Calu3 (cell line): Measurements from ENCODE around the gene C12orf42. TPM values are rescaled to one million over a fixed set of nuclear protein-coding genes. Genes with fewer than 3 reads are reported as not detected.

Experiments
- Bru-seq: library from RNA; stranded (reverse); fragments of 400-500 nt; gene quantifications from one replicate; lab custom pipeline; 2021; lab: Mats Ljungman, UMichigan
- BruChase-seq, 2 experiments: library from RNA; stranded (reverse); fragments of 400-500 nt; gene quantifications; one replicate each; lab custom pipeline; 2021; lab: Mats Ljungman, UMichigan
- BruUV-seq: library from RNA; stranded (reverse); fragments of 400-500 nt; replicated peaks from 2 replicates; lab custom pipeline; 2021; lab: Mats Ljungman, UMichigan
- CTCF ChIA-PET: fragments of 300-600 bp; sonication (Branson Sonifier 250); formaldehyde crosslinking; loops from one replicate; lab custom pipeline; 2022; ENCODE audit warnings: antibody characterized with exemption; lab: Charles Lee
- DNase-seq: peaks from one replicate; pipeline ENCODE4 v3.0.0; 2022
- H3K27ac Mint-ChIP-seq: one replicate; pipeline ENCODE4 v1.8.0; 2022; ENCODE audit warnings: mixed read lengths; ENCODE audit not compliant: unreplicated experiment
- H3K27me3 Mint-ChIP-seq: one replicate; pipeline ENCODE4 v1.8.0; 2022; ENCODE audit warnings: mixed read lengths; ENCODE audit not compliant: unreplicated experiment
- H3K36me3 Mint-ChIP-seq: one replicate; pipeline ENCODE4 v1.8.0; 2022; ENCODE audit warnings: mild to moderate bottlenecking, moderate library complexity, mixed read lengths; ENCODE audit not compliant: insufficient read depth, unreplicated experiment
- H3K4me1 Mint-ChIP-seq: one replicate; pipeline ENCODE4 v1.8.0; 2022; ENCODE audit warnings: mild to moderate bottlenecking, low read depth, mixed read lengths; ENCODE audit not compliant: unreplicated experiment
- H3K4me3 Mint-ChIP-seq: one replicate; pipeline ENCODE4 v1.8.0; 2022; ENCODE audit warnings: mild to moderate bottlenecking, low read depth, moderate library complexity, mixed read lengths; ENCODE audit not compliant: unreplicated experiment
- H3K9me3 Mint-ChIP-seq: one replicate; pipeline ENCODE4 v1.8.0; 2022; ENCODE audit warnings: low read depth, mixed read lengths; ENCODE audit not compliant: unreplicated experiment
- intact Hi-C: fragments of 100-400 bp; cut with micrococcal nuclease; formaldehyde crosslinking; loops from one replicate; pipeline ENCODE4 v1.10.0; 2022; ENCODE audit not compliant: unreplicated experiment
- long read RNA-seq: library from polyadenylated mRNA; stranded (forward); transcript quantifications from one replicate; pipeline ENCODE4 v2.0.0, GENCODE V29; 2022
- total RNA-seq: library from RNA; stranded (reverse); gene quantifications from 2 replicates; pipeline ENCODE4 v1.2.3, GENCODE V29; 2022
- TF ChIP-seq, protein P1 (sequence below): fragments of 200-600 bp; IDR thresholded peaks from one replicate; pipeline ENCODE4 v1.8.0; 2022; ENCODE audit warnings: antibody characterized with exemption; ENCODE audit not compliant: unreplicated experiment

C12orf42 gene
- not detected in 2 replicates for total RNA-seq
- percentile 2 among the genes with signal in this experiment for Bru-seq, nascent RNA
- BruChase-seq, experiment 1, labeled RNA remaining after a 6-hour chase = percentile 1 among the genes with signal in this experiment
- percentile 0 among the genes with signal in this experiment for BruChase-seq, experiment 2, labeled RNA remaining after a 2-hour chase
- long read RNA-seq = 0 reads

DNA sequence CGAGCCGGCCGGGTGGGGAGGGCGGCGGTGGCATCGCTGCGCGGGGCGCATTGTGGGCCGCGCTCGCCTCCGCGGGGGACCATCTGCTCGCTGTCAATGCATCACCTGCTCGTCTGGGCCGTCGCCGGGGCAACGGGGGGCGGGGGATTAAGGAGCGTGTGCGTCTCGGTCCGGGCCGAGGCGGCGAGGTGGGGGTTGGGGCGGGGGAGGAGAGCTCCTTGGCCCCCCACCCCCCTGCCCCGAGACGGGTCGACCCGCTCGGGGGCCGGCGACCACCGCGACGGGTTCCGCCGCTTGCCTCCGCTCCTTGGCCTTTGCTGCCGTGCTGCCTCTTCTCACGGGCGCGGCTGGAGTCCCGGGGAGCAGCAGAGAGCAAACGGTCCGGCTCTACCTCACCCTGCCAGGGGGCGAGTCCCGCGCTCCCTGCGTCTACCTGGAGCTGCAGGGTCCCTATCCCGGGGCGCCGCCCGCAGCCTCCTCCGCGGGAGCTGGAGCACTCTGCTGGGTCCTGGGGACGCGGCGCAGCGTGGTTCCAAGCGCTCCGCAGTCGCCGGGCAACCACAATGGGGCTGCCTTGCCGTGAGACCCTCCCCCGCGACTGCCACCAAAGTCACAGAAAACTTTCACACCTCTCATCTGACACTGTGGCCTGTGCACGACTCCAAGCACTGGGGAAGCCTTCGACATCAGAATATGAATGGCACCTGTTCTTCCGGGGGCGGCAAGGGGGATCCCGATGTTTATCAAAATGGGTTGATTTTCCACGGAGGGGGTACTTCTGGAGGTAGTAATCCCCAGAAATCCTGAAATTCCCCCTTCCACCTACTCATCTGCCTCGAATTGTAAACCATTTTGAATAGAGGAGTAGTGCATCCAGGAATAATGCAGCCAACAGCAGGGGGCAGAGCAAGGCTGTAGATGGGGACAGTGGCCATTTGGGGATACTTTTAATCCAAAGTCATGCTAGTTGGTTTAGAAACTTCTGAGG lies at the start of gene C12orf42:
C12orf42 (minus strand) TSS at position 500 of the 988 bp plus-strand sequence. CDS start 17,542 bp downstream, outside the sequence.
- peak; percentile 32 for DNase-seq
- Mint-ChIP-seq H3K27ac (no peak within 1 kb of the TSS), H3K27me3 (peaks cover 38% of the 10 kb centered on the region), H3K36me3 (no peaks in the 10 kb centered on the region), H3K4me3 (no peak within 1 kb of the TSS), H3K4me1 (no peaks in the 10 kb centered on the region), H3K9me3 (no peaks in the 10 kb centered on the region)
- intact Hi-C loops = loop anchor here (2.0 kb wide), 1 partner anchor 53 kb away; no protein-coding TSS in a partner anchor
- BruUV-seq = no TSS peak
- TF ChIP-seq, protein P1, sequence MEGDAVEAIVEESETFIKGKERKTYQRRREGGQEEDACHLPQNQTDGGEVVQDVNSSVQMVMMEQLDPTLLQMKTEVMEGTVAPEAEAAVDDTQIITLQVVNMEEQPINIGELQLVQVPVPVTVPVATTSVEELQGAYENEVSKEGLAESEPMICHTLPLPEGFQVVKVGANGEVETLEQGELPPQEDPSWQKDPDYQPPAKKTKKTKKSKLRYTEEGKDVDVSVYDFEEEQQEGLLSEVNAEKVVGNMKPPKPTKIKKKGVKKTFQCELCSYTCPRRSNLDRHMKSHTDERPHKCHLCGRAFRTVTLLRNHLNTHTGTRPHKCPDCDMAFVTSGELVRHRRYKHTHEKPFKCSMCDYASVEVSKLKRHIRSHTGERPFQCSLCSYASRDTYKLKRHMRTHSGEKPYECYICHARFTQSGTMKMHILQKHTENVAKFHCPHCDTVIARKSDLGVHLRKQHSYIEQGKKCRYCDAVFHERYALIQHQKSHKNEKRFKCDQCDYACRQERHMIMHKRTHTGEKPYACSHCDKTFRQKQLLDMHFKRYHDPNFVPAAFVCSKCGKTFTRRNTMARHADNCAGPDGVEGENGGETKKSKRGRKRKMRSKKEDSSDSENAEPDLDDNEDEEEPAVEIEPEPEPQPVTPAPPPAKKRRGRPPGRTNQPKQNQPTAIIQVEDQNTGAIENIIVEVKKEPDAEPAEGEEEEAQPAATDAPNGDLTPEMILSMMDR = peak; percentile 25
- CTCF ChIA-PET = no interaction called here

DNA sequence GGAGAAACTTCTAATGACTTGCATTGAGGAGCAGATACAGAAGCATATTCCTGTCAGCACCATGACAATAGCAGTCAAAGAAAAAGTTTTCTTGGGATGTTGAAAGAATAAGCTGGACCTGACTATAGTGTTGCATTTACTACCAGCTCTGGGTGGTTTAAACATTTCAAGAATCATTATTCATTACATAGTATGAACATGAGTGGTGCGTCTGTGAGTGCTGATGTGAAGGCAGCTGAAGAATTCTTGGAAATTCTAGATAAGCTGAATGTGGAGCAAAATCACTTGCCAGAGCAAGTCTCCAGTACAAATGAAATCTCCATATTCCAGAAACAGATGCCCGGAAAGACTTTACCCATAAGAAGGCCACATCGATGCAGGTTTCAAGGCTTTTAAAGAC lies 46.3 kb upstream of the C12orf42 start:
- Mint-ChIP-seq H3K4me3 (no peak overlapping the region), H3K36me3 (no peaks in the 10 kb centered on the region), H3K27me3 (peaks cover 30% of the 10 kb centered on the region), H3K9me3 (no peaks in the 10 kb centered on the region), H3K27ac (no peak overlapping the region), H3K4me1 (no peaks in the 10 kb centered on the region)
- DNase-seq = no peak
- TF ChIP-seq, protein P1 = no peak
- intact Hi-C loops = no loop called here
- CTCF ChIA-PET = interaction anchor here (0.6 to 1.0 kb wide), 3 partner anchors 12 to 1659 kb away, joined by 3 to 13 read pairs (median 4); no protein-coding TSS in a partner anchor
- BruUV-seq = no TSS peak

DNA sequence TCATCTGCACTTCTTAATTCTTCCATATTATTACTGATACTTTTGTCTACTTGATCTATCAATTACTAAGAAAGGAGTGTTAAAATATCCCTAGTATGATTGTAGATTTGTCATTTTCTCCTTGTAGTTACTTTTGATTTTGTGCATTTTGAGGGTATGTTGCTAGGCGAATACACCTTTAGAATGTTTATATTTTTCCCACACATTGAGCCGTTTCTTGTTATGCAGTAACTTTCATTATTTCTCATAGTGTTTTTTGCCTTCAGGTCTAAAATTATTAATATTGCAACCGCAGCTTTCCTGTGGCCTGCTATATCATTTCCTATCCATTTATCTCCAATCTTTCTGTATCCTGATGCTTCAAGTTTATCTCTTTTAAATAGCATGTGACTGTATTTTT lies 44.6 kb upstream of the C12orf42 start:
- Mint-ChIP-seq H3K9me3 (no peaks in the 10 kb centered on the region), H3K27ac (no peak overlapping the region), H3K4me1 (no peaks in the 10 kb centered on the region), H3K4me3 (no peak overlapping the region), H3K27me3 (peaks cover 15% of the 10 kb centered on the region), H3K36me3 (no peaks in the 10 kb centered on the region)
- no peak for DNase-seq
- CTCF ChIA-PET = no interaction called here
- intact Hi-C loops = no loop called here
- BruUV-seq = no TSS peak
- TF ChIP-seq, protein P1 = no peak

DNA sequence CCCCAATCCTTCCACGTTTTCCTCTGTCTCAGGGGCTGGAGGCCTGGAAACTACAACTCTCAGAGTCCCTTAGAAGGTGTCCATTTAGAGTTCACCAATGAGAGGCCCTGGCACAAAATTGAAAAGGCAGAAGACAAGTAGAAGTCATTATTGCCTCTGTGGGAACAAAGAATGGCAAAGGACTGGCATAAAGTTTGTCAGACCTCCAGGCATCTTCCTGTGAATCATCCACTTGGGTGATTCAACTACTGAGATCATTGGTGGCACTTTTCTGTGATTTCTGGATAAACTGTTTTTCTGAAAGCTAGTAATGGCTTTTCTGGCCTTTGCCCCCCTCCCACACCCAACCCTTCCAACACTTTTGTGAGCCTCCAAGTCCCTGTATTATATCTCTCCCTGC lies 42.6 kb upstream of the C12orf42 start:
- BruUV-seq = no TSS peak
- H3K4me1 Mint-ChIP-seq = no peaks in the 10 kb centered on the region
- CTCF ChIA-PET = no interaction called here
- intact Hi-C loops = no loop called here
- no peak overlapping the region for H3K27ac Mint-ChIP-seq
- H3K36me3 Mint-ChIP-seq = no peaks in the 10 kb centered on the region
- no peak for DNase-seq
- H3K4me3 Mint-ChIP-seq = no peak overlapping the region
- no peaks in the 10 kb centered on the region for H3K27me3 Mint-ChIP-seq
- no peaks in the 10 kb centered on the region for H3K9me3 Mint-ChIP-seq
- TF ChIP-seq, protein P1 = no peak
